SK-N-SH treated with all-trans-retinoic acid at 6 μM for 48 hours (cell line): ENCODE results near the gene SMIM9.

Experiments used
- ATAC-seq: fragments of 200-7000 bp; cut with Tn5 transposase; 3 replicates; pipeline ENCODE4 v1.9.1; 2020; ENCODE audit warnings: mild to moderate bottlenecking, moderate library complexity
- ARNTL ChIP-seq: fragments of 450-650 bp; formaldehyde crosslinking; IDR thresholded peaks from 2 replicates; pipeline ENCODE4 v1.5.0; 2020; ENCODE audit warnings: low read depth, mild to moderate bottlenecking, moderate library complexity, borderline replicate concordance
- BACH2 ChIP-seq: fragments of 250-450 bp; sonication (Bioruptor Pico); IDR thresholded peaks from 2 replicates; pipeline ENCODE4 v1.9.0; 2021; ENCODE audit warnings: mild to moderate bottlenecking, borderline replicate concordance
- CREB5 ChIP-seq: fragments of 250-450 bp; sonication (Bioruptor Pico); IDR thresholded peaks from 2 replicates; pipeline ENCODE4 v1.5.1; 2020; ENCODE audit warnings: low read depth, mild to moderate bottlenecking, moderate library complexity
- CSDC2 ChIP-seq: fragments of 250-450 bp; sonication (Bioruptor Pico); IDR thresholded peaks from 2 replicates; pipeline ENCODE4 v1.5.0; 2020; ENCODE audit warnings: mild to moderate bottlenecking, moderate library complexity
- CSRNP3 ChIP-seq: fragments of 250-450 bp; sonication (Bioruptor Pico); IDR thresholded peaks from 2 replicates; pipeline ENCODE4 v1.5.1; 2021; ENCODE audit warnings: mild to moderate bottlenecking, moderate library complexity
- ESRRG ChIP-seq: fragments of 250-450 bp; sonication (Bioruptor Pico); IDR thresholded peaks from 2 replicates; pipeline ENCODE4 v1.6.1; 2021; ENCODE audit warnings: mild to moderate bottlenecking
- GLIS3 ChIP-seq: fragments of 250-450 bp; sonication (Bioruptor Pico); IDR thresholded peaks from 2 replicates; pipeline ENCODE4 v1.5.0; 2020; ENCODE audit warnings: mild to moderate bottlenecking, moderate library complexity
- ISL1 ChIP-seq: fragments of 250-450 bp; sonication (Bioruptor Pico); IDR thresholded peaks from 2 replicates; pipeline ENCODE4 v2.1.2; 2022; ENCODE audit warnings: mild to moderate bottlenecking, moderate library complexity
- OSR1 ChIP-seq: fragments of 250-450 bp; sonication (Bioruptor Pico); IDR thresholded peaks from 2 replicates; pipeline ENCODE4 v1.8.0; 2022; ENCODE audit warnings: moderate library complexity, mild to moderate bottlenecking, inconsistent platforms
- PATZ1 ChIP-seq: fragments of 250-450 bp; sonication (Bioruptor Pico); IDR thresholded peaks from 2 replicates; pipeline ENCODE4 v1.8.0; 2020; ENCODE audit warnings: mild to moderate bottlenecking, moderate library complexity, borderline replicate concordance
- POU6F1 ChIP-seq: fragments of 250-450 bp; sonication (Bioruptor Pico); IDR thresholded peaks from 2 replicates; pipeline ENCODE4 v1.8.0; 2021; ENCODE audit warnings: low read depth, mild to moderate bottlenecking, moderate library complexity, borderline replicate concordance
- PPARA ChIP-seq: fragments of 250-450 bp; sonication (Bioruptor Pico); IDR thresholded peaks from 2 replicates; pipeline ENCODE4 v1.5.0; 2020; ENCODE audit warnings: mild to moderate bottlenecking, borderline replicate concordance
- SNAI2 ChIP-seq: fragments of 250-450 bp; sonication (Bioruptor Pico); IDR thresholded peaks from 2 replicates; pipeline ENCODE4 v1.5.0; 2020; ENCODE audit warnings: mild to moderate bottlenecking, moderate library complexity
- TCF4 ChIP-seq: fragments of 250-450 bp; sonication (Bioruptor Pico); IDR thresholded peaks from 2 replicates; pipeline ENCODE4 v1.8.0; 2021; ENCODE audit warnings: mild to moderate bottlenecking, moderate library complexity, borderline replicate concordance
- TOX ChIP-seq: fragments of 250-450 bp; sonication (Bioruptor Pico); IDR thresholded peaks from 2 replicates; pipeline ENCODE4 v1.8.0; 2021; ENCODE audit warnings: mild to moderate bottlenecking, moderate library complexity, borderline replicate concordance
- TSHZ2 ChIP-seq: fragments of 250-450 bp; sonication (Bioruptor Pico); IDR thresholded peaks from 2 replicates; pipeline ENCODE4 v1.5.0; 2020; ENCODE audit warnings: mild to moderate bottlenecking, moderate library complexity
- ZC3H10 ChIP-seq: fragments of 250-450 bp; sonication (Bioruptor Pico); IDR thresholded peaks from 2 replicates; pipeline ENCODE4 v1.5.1; 2021; ENCODE audit warnings: mild to moderate bottlenecking, moderate library complexity
- ZFP3 ChIP-seq: fragments of 250-450 bp; sonication (Bioruptor Pico); IDR thresholded peaks from 2 replicates; pipeline ENCODE4 v1.5.0; 2020; ENCODE audit warnings: mild to moderate bottlenecking, moderate library complexity
- ZNF565 ChIP-seq: fragments of 450-650 bp; formaldehyde crosslinking; conservative IDR thresholded peaks from 2 replicates; pipeline ENCODE4 v1.5.0; 2020; ENCODE audit warnings: low read depth, mild to moderate bottlenecking, moderate library complexity
- ZNF70 ChIP-seq: fragments of 450-650 bp; formaldehyde crosslinking; IDR thresholded peaks from 2 replicates; pipeline ENCODE4 v1.5.0; 2020; ENCODE audit warnings: mild to moderate bottlenecking, moderate library complexity
- ZNF8 ChIP-seq: fragments of 450-650 bp; formaldehyde crosslinking; IDR thresholded peaks from 2 replicates; pipeline ENCODE4 v1.5.0; 2020; ENCODE audit warnings: mild to moderate bottlenecking, moderate library complexity

SMIM9 gene

GRCh38 chrX:154824638-154825037 lies 9.8 kb downstream of the SMIM9 start:
- no peak for ATAC-seq
- no peak for TF ChIP-seq ZC3H10 (CRISPR knock-in tag)
- TF ChIP-seq, all 23 proteins: peak for 0

GRCh38 chrX:154822029-154822428 lies 12.4 kb downstream of the SMIM9 start:
- ATAC-seq = no peak
- TF ChIP-seq ARNTL = no peak
- TF ChIP-seq ZNF565 (CRISPR knock-in tag) = no peak
- TF ChIP-seq SNAI2 (CRISPR knock-in tag) = no peak
- no peak for TF ChIP-seq PPARA
- TF ChIP-seq ZNF8 (CRISPR knock-in tag) = no peak
- no peak for TF ChIP-seq BACH2 (CRISPR knock-in tag)
- no peak for TF ChIP-seq ZC3H10 (CRISPR knock-in tag)
- no peak for TF ChIP-seq TCF4 (CRISPR knock-in tag)
- TF ChIP-seq CSRNP3 (CRISPR knock-in tag) = no peak
- no peak for TF ChIP-seq GLIS3 (CRISPR knock-in tag)
- no peak for TF ChIP-seq CREB5 (CRISPR knock-in tag)
- TF ChIP-seq ZFP3 (CRISPR knock-in tag) = no peak
- TF ChIP-seq POU6F1 (CRISPR knock-in tag) = no peak
- no peak for TF ChIP-seq ISL1
- no peak for TF ChIP-seq CSDC2
- TF ChIP-seq OSR1 (CRISPR knock-in tag) = no peak
- no peak for TF ChIP-seq TOX (CRISPR knock-in tag)
- TF ChIP-seq ESRRG (CRISPR knock-in tag) = no peak
- TF ChIP-seq ZNF70 (CRISPR knock-in tag) = no peak
- TF ChIP-seq TSHZ2 (CRISPR knock-in tag) = no peak

- ATAC-seq = no peak
- TF ChIP-seq ZFP3 (CRISPR knock-in tag) = no peak
- TF ChIP-seq ZNF70 (CRISPR knock-in tag) = no peak
- TF ChIP-seq BACH2 (CRISPR knock-in tag) = no peak
- TF ChIP-seq SNAI2 (CRISPR knock-in tag) = no peak
- no peak for TF ChIP-seq PATZ1
- TF ChIP-seq TOX (CRISPR knock-in tag) = no peak
- TF ChIP-seq ARNTL = no peak
- no peak for TF ChIP-seq OSR1 (CRISPR knock-in tag)
- no peak for TF ChIP-seq PPARA
- TF ChIP-seq POU6F1 (CRISPR knock-in tag) = no peak
- TF ChIP-seq TSHZ2 (CRISPR knock-in tag) = no peak
- no peak for TF ChIP-seq ZC3H10 (CRISPR knock-in tag)
- TF ChIP-seq ESRRG (CRISPR knock-in tag) = no peak
- no peak for TF ChIP-seq TCF4 (CRISPR knock-in tag)
- no peak for TF ChIP-seq CREB5 (CRISPR knock-in tag)
- no peak for TF ChIP-seq ISL1
- TF ChIP-seq ZNF565 (CRISPR knock-in tag) = no peak
- no peak for TF ChIP-seq CSDC2
Observed at GRCh38 chrX:154821523-154821922, 12.9 kb downstream of the SMIM9 start.
